ENCODE data around the gene OR2A25.

OR2A25 gene

GRCh38 chr7:144074374-144074773, 4.8 kb downstream of the OR2A25 start:
- no peak for DNase-seq (ENCODE audit: low spot score)

GRCh38 chr7:144085978-144086377, 16.4 kb downstream of the OR2A25 start, which contains the start of gene OR2A12:
Gene OR2A12 (plus strand): TSS chr7:144086278. CDS start chr7:144095108, 8,830 bp downstream.
- no peak for DNase-seq (ENCODE audit: low spot score)

GRCh38 chr7:144086730-144087129, 17.1 kb downstream of the OR2A25 start:
- no peak for DNase-seq (ENCODE audit: low spot score)

GRCh38 chr7:144087230-144087629, 17.6 kb downstream of the OR2A25 start:
- no peak for DNase-seq (ENCODE audit: low spot score)

GRCh38 chr7:144090667-144091066, 21.1 kb downstream of the OR2A25 start:
- no peak for DNase-seq (ENCODE audit: low spot score)

GRCh38 chr7:144098776-144099175, 29.2 kb downstream of the OR2A25 start:
- no peak for DNase-seq (ENCODE audit: low spot score)

GRCh38 chr7:144100607-144101006, 31.0 kb downstream of the OR2A25 start:
- no peak for DNase-seq (ENCODE audit: low spot score)

GRCh38 chr7:144102041-144102440, 32.4 kb downstream of the OR2A25 start:
- DNase-seq (ENCODE audit: low spot score) = no peak

- no peak for DNase-seq (ENCODE audit: low spot score)
These were observed 35.6 kb downstream of the OR2A25 start for GRCh38 chr7:144105211-144105610.

GRCh38 chr7:144109283-144109682, 39.7 kb downstream of the OR2A25 start, which contains the start of gene OR2A2:
Gene OR2A2 (plus strand): TSS chr7:144109583. CDS start chr7:144109583, 0 bp downstream.
- DNase-seq (ENCODE audit: low spot score) = no peak

GRCh38 chr7:144110272-144110671, 40.7 kb downstream of the OR2A25 start:
- no peak for DNase-seq (ENCODE audit: low spot score)

- no peak for DNase-seq (ENCODE audit: low spot score)
These were observed 44.0 kb downstream of the OR2A25 start for GRCh38 chr7:144113651-144114050.

GRCh38 chr7:144118341-144118740, 48.7 kb downstream of the OR2A25 start:
- DNase-seq (ENCODE audit: low spot score) = no peak

GRCh38 chr7:144122876-144123275, 53.3 kb downstream of the OR2A25 start, which contains the start of gene OR2A14:
Gene OR2A14 (plus strand): TSS chr7:144123176. CDS start chr7:144129113, 5,937 bp downstream.
- DNase-seq (ENCODE audit: low spot score) = no peak

All from kidney capillary endothelial cell (primary cell).